Large intestine (tissue), 3 donors: ENCODE data around the gene LBP. TPM values are rescaled to one million over a fixed set of nuclear protein-coding genes. Genes with fewer than 3 reads are reported as not detected.

ENCODE experiments used
- DNase-seq, 2 donors: peaks; one replicate each; pipeline versions ENCODE4 v3.0.0 to v3.0.0-alpha.2; 2013
- H3K27ac ChIP-seq: one replicate; pipeline ENCODE4 v1.5.1; 2013; ENCODE audit warnings: low read length
- H3K27me3 ChIP-seq: 2 replicates; pipeline ENCODE4 v1.6.1; 2013; ENCODE audit warnings: low read length; ENCODE audit not compliant: control insufficient read depth, insufficient read depth
- H3K36me3 ChIP-seq: 2 replicates; pipeline ENCODE4 v1.6.1; 2013; ENCODE audit warnings: low read length; ENCODE audit not compliant: control insufficient read depth, insufficient read depth
- H3K4me1 ChIP-seq: one replicate; pipeline ENCODE4 v1.6.1; 2013; ENCODE audit warnings: low read length; ENCODE audit not compliant: control insufficient read depth, insufficient read depth
- H3K4me3 ChIP-seq: one replicate; pipeline ENCODE4 v1.5.1; 2013; ENCODE audit warnings: low read length
- H3K9me3 ChIP-seq: one replicate; pipeline ENCODE4 v1.6.1; 2013; ENCODE audit warnings: mild to moderate bottlenecking, low read depth, low read length, moderate library complexity; ENCODE audit not compliant: control insufficient read depth
- WGBS: methylation state at CpG from one replicate; pipeline ENCODE4 v1.1.5; 2013; ENCODE audit warnings: low lambda C conversion rate; ENCODE audit not compliant: insufficient coverage; 5-methylcytosine and 5-hydroxymethylcytosine counted together
- polyA plus RNA-seq: library from polyadenylated mRNA; unstranded; fragments of 120-200 nt; gene quantifications from one replicate; pipeline ENCODE4 v1.2.1, GENCODE V29; 2013

Gene LBP
- polyA plus RNA-seq, 1 donor: 0.03 TPM

DNA sequence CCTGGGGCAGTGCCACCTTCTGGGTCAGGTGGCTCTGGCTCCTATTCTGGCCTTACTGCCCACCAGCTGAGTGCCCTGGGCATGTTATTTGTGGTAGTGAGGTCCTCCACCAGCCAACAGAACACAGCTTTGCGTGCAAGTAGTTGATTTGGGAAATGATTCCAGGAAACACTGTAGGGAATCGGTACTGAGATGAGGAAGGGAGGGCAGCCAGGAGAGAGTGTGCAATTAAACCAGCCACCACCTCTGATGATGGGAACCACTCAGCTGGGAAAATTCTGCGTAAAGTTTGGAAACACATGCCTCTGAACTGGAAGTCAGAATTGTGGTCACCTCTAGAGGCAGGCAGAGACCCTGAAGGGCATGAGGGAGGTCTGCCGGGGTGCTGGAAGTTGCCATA, 459 bp downstream of the LBP start:
- H3K4me1 ChIP-seq: peaks cover 11% of the 10 kb centered on the region
- H3K27ac ChIP-seq: no peak overlapping the region
- whole genome bisulfite sequencing: no CpG with 5 or more reads among the region's 4 CpGs
- H3K9me3 ChIP-seq: no peaks in the 10 kb centered on the region
- no peaks in the 10 kb centered on the region for H3K36me3 ChIP-seq
- H3K4me3 ChIP-seq: no peak overlapping the region
- DNase-seq: no peak
- no peaks in the 10 kb centered on the region for H3K27me3 ChIP-seq

DNA sequence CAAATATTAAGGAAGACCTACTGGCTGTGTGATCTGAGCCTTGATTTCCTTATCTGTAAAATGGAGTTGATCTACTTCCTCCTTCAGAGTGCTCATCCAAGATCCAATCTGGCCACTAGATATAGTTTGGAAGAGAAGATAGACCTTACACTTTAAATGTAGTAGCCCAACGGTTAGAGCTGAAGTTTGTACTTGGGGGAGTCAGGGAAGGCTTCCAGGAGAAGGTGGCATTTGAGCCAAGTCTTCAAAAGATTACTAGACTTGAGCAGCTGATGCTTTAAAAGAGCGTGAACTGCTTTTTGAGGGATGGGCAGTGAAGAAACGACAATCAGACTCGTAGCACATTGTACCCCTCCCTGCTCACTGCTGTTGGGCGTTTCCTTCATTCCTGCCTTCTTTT, 3.6 kb downstream of the LBP start:
- no CpG with 5 or more reads among the region's 5 CpGs for WGBS
- no peak for DNase-seq
- Histone ChIP-seq H3K27ac (no peak overlapping the region), H3K9me3 (no peaks in the 10 kb centered on the region), H3K4me1 (no peaks in the 10 kb centered on the region), H3K27me3 (no peaks in the 10 kb centered on the region), H3K4me3 (no peak overlapping the region), H3K36me3 (no peaks in the 10 kb centered on the region)

GRCh38 chr20:38350879-38351775, 4.8 kb downstream of the LBP start:
- no peaks in the 10 kb centered on the region for H3K27me3 ChIP-seq
- DNase-seq: peak in 1 of 2 donors; percentile 34
- H3K4me3 ChIP-seq: no peak overlapping the region
- peaks cover 2% of the 10 kb centered on the region for H3K9me3 ChIP-seq
- peaks cover 3% of the 10 kb centered on the region for H3K4me1 ChIP-seq
- H3K36me3 ChIP-seq: no peaks in the 10 kb centered on the region
- H3K27ac ChIP-seq: no peak overlapping the region
- WGBS: no CpG with 5 or more reads among the region's 15 CpGs

DNA sequence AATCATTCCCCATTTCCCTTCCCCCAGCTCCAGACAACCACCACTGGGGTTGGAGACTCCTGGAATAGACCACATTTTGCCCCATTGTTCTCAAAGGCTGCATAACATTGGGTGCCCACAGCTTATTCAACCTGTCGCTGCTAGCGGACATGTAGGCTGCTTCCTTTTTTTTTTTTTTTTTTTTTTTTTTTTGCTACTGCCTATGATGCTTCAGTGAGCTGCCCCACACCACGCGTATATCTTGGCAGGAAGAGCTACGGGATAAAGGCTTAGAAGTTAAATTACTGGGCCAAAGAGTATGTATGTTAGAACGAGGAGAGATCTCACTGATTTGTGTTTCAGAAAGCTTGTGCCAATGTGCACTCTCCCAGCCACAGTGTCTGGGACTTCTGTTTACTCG, 7.0 kb downstream of the LBP start:
- H3K36me3 ChIP-seq: no peaks in the 10 kb centered on the region
- no peak overlapping the region for H3K27ac ChIP-seq
- H3K4me1 ChIP-seq: peaks cover 3% of the 10 kb centered on the region
- no peaks in the 10 kb centered on the region for H3K27me3 ChIP-seq
- no CpG with 5 or more reads among the region's 7 CpGs for WGBS
- no peak overlapping the region for H3K4me3 ChIP-seq
- peaks cover 3% of the 10 kb centered on the region for H3K9me3 ChIP-seq
- DNase-seq: no peak

GRCh38 chr20:38354227-38354626, 7.9 kb downstream of the LBP start:
- Histone ChIP-seq H3K27ac (no peak overlapping the region), H3K9me3 (peaks cover 3% of the 10 kb centered on the region), H3K4me1 (peaks cover 3% of the 10 kb centered on the region), H3K4me3 (no peak overlapping the region), H3K36me3 (no peaks in the 10 kb centered on the region), H3K27me3 (no peaks in the 10 kb centered on the region)
- no CpG with 5 or more reads among the region's 10 CpGs for WGBS
- DNase-seq: no peak

GRCh38 chr20:38355161-38356012, 9.1 kb downstream of the LBP start:
- 33% methylated on average over 1 of the region's 18 CpGs for WGBS
- peaks cover 3% of the 10 kb centered on the region for H3K9me3 ChIP-seq
- H3K27ac ChIP-seq: no peak overlapping the region
- H3K4me1 ChIP-seq: peaks cover 3% of the 10 kb centered on the region
- H3K4me3 ChIP-seq: no peak overlapping the region
- DNase-seq: no peak
- H3K36me3 ChIP-seq: no peaks in the 10 kb centered on the region
- H3K27me3 ChIP-seq: no peaks in the 10 kb centered on the region

GRCh38 chr20:38357653-38358207, 11.4 kb downstream of the LBP start:
- no peaks in the 10 kb centered on the region for H3K36me3 ChIP-seq
- no peak overlapping the region for H3K27ac ChIP-seq
- no CpG with 5 or more reads among the region's 7 CpGs for WGBS
- H3K4me1 ChIP-seq: peaks cover 3% of the 10 kb centered on the region
- peaks cover 3% of the 10 kb centered on the region for H3K9me3 ChIP-seq
- no peaks in the 10 kb centered on the region for H3K27me3 ChIP-seq
- H3K4me3 ChIP-seq: no peak overlapping the region
- no peak for DNase-seq

- no peak overlapping the region for H3K27ac ChIP-seq
- H3K27me3 ChIP-seq: no peaks in the 10 kb centered on the region
- WGBS: no CpG with 5 or more reads among the region's 7 CpGs
- H3K9me3 ChIP-seq: peaks cover 3% of the 10 kb centered on the region
- peaks cover 3% of the 10 kb centered on the region for H3K4me1 ChIP-seq
- no peaks in the 10 kb centered on the region for H3K36me3 ChIP-seq
- H3K4me3 ChIP-seq: no peak overlapping the region
- no peak for DNase-seq
These were observed 12.3 kb downstream of the LBP start for GRCh38 chr20:38358556-38358955.

DNA sequence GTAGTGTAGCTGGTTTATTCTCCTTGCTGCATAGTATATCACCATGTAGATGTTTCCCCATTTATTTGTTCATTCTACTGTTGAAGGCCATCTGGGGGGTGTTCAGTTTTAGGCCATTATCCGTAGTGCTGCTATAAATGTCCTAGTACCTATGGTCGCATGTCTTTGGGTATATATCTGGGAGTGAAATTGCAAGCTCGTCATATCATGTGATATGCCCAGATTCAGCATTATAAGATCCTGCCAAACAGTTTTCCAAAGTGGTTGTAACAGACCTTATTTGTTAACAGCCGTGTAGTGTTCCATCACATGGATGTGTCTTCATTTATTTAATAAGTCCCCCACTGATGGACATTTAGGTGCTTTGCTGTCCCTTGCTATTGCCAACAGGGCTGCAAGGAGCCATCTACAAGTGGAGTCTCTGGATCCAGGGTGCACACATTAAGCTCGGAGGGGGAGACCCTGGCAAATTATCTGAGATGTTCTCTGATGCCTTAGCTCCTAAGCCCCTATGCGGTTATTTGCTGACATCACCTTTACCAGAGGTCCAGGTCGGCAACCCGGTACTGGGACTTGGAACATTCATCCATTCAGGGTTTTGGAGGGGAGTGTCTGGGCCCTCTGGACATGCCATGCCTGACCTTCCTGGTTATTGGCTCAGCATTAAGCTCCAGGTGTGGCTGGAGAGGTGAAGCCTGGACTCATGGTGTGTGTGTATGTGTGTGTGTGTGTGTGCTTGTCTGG, 16.9 kb downstream of the LBP start:
- Histone ChIP-seq H3K4me1 (no peaks in the 10 kb centered on the region), H3K27ac (no peak overlapping the region), H3K9me3 (no peaks in the 10 kb centered on the region), H3K4me3 (no peak overlapping the region), H3K27me3 (no peaks in the 10 kb centered on the region), H3K36me3 (no peaks in the 10 kb centered on the region)
- DNase-seq: no peak
- WGBS: 100% methylated on average over 1 of the region's 8 CpGs

GRCh38 chr20:38369389-38369788, 23.1 kb downstream of the LBP start:
- Histone ChIP-seq H3K4me3 (no peak overlapping the region), H3K27ac (no peak overlapping the region), H3K27me3 (no peaks in the 10 kb centered on the region), H3K36me3 (no peaks in the 10 kb centered on the region), H3K4me1 (peaks cover 13% of the 10 kb centered on the region), H3K9me3 (no peaks in the 10 kb centered on the region)
- no peak for DNase-seq
- WGBS: no CpG with 5 or more reads among the region's 2 CpGs
